ENCODE data around the gene PTPRA.

PTPRA gene

DNA sequence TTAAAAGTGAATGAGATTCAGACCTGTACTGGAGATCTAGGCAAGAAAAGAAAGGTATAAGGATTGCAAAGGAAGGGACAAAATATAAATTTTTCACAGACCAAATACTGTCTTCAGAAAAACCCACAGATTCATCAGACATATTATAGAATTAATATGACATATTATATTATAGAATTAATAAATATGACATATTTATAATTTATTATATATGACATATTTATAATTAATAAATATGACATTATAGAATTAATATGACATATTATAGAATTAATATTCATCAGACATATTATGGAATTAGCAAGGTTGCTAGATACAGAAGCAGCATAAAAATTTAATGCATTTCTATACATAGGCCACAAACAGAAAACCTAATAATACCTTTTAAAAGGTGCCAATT, 125.4 kb downstream of the PTPRA start:
- no peak for ATAC-seq
- TF ChIP-seq, protein P1, sequence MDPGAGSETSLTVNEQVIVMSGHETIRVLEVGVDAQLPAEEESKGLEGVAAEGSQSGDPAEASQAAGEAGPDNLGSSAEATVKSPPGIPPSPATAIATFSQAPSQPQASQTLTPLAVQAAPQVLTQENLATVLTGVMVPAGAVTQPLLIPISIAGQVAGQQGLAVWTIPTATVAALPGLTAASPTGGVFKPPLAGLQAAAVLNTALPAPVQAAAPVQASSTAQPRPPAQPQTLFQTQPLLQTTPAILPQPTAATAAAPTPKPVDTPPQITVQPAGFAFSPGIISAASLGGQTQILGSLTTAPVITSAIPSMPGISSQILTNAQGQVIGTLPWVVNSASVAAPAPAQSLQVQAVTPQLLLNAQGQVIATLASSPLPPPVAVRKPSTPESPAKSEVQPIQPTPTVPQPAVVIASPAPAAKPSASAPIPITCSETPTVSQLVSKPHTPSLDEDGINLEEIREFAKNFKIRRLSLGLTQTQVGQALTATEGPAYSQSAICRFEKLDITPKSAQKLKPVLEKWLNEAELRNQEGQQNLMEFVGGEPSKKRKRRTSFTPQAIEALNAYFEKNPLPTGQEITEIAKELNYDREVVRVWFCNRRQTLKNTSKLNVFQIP (CRISPR knock-in tag; IDR thresholded peaks at IDR 0.05; ENCODE audit: borderline replicate concordance, low read depth), result no peak
- no peak for TF ChIP-seq SNAI2 (CRISPR knock-in tag; IDR thresholded peaks at IDR 0.05)
- TF ChIP-seq ZNF70 (CRISPR knock-in tag; IDR thresholded peaks at IDR 0.05), result no peak
- no peak for TF ChIP-seq ISL1 (CRISPR knock-in tag; IDR thresholded peaks at IDR 0.05)
- TF ChIP-seq, protein P2, sequence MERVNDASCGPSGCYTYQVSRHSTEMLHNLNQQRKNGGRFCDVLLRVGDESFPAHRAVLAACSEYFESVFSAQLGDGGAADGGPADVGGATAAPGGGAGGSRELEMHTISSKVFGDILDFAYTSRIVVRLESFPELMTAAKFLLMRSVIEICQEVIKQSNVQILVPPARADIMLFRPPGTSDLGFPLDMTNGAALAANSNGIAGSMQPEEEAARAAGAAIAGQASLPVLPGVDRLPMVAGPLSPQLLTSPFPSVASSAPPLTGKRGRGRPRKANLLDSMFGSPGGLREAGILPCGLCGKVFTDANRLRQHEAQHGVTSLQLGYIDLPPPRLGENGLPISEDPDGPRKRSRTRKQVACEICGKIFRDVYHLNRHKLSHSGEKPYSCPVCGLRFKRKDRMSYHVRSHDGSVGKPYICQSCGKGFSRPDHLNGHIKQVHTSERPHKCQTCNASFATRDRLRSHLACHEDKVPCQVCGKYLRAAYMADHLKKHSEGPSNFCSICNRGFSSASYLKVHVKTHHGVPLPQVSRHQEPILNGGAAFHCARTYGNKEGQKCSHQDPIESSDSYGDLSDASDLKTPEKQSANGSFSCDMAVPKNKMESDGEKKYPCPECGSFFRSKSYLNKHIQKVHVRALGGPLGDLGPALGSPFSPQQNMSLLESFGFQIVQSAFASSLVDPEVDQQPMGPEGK (CRISPR knock-in tag; IDR thresholded peaks at IDR 0.05; ENCODE audit: borderline replicate concordance), result no peak
- no peak for TF ChIP-seq ZNF565 (CRISPR knock-in tag; conservative IDR thresholded peaks at IDR 0.05; ENCODE audit: low read depth)
- no peak for TF ChIP-seq RARB (CRISPR knock-in tag; IDR thresholded peaks at IDR 0.05)
- TF ChIP-seq, protein P3, sequence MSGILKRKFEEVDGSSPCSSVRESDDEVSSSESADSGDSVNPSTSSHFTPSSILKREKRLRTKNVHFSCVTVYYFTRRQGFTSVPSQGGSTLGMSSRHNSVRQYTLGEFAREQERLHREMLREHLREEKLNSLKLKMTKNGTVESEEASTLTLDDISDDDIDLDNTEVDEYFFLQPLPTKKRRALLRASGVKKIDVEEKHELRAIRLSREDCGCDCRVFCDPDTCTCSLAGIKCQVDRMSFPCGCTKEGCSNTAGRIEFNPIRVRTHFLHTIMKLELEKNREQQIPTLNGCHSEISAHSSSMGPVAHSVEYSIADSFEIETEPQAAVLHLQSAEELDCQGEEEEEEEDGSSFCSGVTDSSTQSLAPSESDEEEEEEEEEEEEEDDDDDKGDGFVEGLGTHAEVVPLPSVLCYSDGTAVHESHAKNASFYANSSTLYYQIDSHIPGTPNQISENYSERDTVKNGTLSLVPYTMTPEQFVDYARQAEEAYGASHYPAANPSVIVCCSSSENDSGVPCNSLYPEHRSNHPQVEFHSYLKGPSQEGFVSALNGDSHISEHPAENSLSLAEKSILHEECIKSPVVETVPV (CRISPR knock-in tag; IDR thresholded peaks at IDR 0.05), result no peak
- TF ChIP-seq GLIS3 (CRISPR knock-in tag; IDR thresholded peaks at IDR 0.05), result no peak
- no peak for TF ChIP-seq ZFP3 (CRISPR knock-in tag; IDR thresholded peaks at IDR 0.05)
- TF ChIP-seq ZFP30 (CRISPR knock-in tag; IDR thresholded peaks at IDR 0.05), result no peak
- TF ChIP-seq ESRRG (CRISPR knock-in tag; IDR thresholded peaks at IDR 0.05), result no peak
- TF ChIP-seq, protein P4, sequence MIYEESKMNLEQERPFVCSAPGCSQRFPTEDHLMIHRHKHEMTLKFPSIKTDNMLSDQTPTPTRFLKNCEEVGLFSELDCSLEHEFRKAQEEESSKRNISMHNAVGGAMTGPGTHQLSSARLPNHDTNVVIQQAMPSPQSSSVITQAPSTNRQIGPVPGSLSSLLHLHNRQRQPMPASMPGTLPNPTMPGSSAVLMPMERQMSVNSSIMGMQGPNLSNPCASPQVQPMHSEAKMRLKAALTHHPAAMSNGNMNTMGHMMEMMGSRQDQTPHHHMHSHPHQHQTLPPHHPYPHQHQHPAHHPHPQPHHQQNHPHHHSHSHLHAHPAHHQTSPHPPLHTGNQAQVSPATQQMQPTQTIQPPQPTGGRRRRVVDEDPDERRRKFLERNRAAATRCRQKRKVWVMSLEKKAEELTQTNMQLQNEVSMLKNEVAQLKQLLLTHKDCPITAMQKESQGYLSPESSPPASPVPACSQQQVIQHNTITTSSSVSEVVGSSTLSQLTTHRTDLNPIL (CRISPR knock-in tag; IDR thresholded peaks at IDR 0.05; ENCODE audit: low read depth), result no peak
- no peak for TF ChIP-seq OSR1 (CRISPR knock-in tag; IDR thresholded peaks at IDR 0.05)
- no peak for TF ChIP-seq PPARA (CRISPR knock-in tag; IDR thresholded peaks at IDR 0.05; ENCODE audit: borderline replicate concordance)
- TF ChIP-seq TOX (CRISPR knock-in tag; IDR thresholded peaks at IDR 0.05; ENCODE audit: borderline replicate concordance), result no peak

DNA sequence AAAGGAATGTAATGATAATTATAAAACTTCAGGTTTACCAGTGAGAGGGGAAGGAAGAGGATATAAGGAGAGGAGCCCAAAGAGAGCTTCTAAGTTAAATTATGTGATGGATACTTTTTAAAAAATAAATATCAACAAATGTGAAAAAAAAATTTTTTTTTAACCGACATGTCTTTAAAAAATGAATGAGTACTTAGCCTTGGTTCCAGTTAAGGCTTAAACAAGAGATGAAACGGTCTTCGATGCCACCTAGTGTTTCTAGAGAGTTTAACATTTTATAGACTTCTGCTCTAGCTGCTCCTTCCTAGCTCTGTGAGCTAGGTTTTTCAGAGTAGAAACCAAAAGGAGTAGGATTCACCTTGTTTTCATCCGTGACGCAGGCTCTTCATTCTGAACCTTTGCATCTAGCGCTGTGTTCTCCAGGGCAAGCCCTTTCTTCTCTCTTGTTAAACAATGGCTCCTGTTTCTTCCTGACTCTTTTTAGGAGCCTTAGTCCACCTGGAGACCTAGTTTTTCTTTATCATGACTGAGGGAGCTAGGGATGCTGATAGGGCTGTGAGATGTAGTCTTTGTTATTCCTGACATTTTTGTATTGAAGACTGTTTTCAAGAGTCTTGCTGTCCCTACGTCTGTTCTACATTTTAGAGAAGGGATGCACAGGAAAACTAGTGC, 127.7 kb downstream of the PTPRA start:
- TF ChIP-seq TCF4 (CRISPR knock-in tag; IDR thresholded peaks at IDR 0.05; ENCODE audit: borderline replicate concordance) (no peak), ZNF70 (CRISPR knock-in tag; IDR thresholded peaks at IDR 0.05) (no peak)

DNA sequence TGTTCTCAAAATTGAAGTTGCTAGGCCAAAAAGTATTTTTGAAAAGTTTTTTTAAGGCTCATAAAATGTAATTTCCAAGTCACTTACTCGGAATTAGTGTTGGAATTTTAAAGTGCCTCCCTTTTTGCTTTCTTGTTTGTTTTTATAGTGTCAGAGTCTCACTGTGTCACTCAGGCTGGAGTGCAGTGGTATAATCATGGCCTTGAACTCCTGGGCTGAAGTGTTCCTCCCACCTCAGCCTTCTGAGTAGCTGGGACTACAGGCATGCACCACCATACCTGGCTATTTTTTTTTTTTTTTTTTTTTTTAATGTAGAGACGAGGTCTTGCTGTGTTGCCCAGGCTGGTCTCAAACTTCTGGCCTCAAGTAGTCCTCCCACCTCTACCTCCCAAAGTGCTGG, 130.1 kb downstream of the PTPRA start:
- no peak for ATAC-seq
- TF ChIP-seq ZNF8 (CRISPR knock-in tag; IDR thresholded peaks at IDR 0.05) (no peak), SNAI2 (CRISPR knock-in tag; IDR thresholded peaks at IDR 0.05) (no peak), GLIS3 (CRISPR knock-in tag; IDR thresholded peaks at IDR 0.05) (no peak), ZNF565 (CRISPR knock-in tag; conservative IDR thresholded peaks at IDR 0.05; ENCODE audit: low read depth) (no peak), BACH2 (CRISPR knock-in tag; IDR thresholded peaks at IDR 0.05; ENCODE audit: borderline replicate concordance) (no peak), ARNTL (CRISPR knock-in tag; IDR thresholded peaks at IDR 0.05; ENCODE audit: borderline replicate concordance, low read depth) (no peak), TOX (CRISPR knock-in tag; IDR thresholded peaks at IDR 0.05; ENCODE audit: borderline replicate concordance) (no peak), RARB (CRISPR knock-in tag; IDR thresholded peaks at IDR 0.05) (no peak), OSR1 (CRISPR knock-in tag; IDR thresholded peaks at IDR 0.05) (no peak), PPARA (CRISPR knock-in tag; IDR thresholded peaks at IDR 0.05; ENCODE audit: borderline replicate concordance) (no peak), ZNF70 (CRISPR knock-in tag; IDR thresholded peaks at IDR 0.05) (no peak), CSDC2 (CRISPR knock-in tag; IDR thresholded peaks at IDR 0.05) (no peak)
- TF ChIP-seq, protein P5, sequence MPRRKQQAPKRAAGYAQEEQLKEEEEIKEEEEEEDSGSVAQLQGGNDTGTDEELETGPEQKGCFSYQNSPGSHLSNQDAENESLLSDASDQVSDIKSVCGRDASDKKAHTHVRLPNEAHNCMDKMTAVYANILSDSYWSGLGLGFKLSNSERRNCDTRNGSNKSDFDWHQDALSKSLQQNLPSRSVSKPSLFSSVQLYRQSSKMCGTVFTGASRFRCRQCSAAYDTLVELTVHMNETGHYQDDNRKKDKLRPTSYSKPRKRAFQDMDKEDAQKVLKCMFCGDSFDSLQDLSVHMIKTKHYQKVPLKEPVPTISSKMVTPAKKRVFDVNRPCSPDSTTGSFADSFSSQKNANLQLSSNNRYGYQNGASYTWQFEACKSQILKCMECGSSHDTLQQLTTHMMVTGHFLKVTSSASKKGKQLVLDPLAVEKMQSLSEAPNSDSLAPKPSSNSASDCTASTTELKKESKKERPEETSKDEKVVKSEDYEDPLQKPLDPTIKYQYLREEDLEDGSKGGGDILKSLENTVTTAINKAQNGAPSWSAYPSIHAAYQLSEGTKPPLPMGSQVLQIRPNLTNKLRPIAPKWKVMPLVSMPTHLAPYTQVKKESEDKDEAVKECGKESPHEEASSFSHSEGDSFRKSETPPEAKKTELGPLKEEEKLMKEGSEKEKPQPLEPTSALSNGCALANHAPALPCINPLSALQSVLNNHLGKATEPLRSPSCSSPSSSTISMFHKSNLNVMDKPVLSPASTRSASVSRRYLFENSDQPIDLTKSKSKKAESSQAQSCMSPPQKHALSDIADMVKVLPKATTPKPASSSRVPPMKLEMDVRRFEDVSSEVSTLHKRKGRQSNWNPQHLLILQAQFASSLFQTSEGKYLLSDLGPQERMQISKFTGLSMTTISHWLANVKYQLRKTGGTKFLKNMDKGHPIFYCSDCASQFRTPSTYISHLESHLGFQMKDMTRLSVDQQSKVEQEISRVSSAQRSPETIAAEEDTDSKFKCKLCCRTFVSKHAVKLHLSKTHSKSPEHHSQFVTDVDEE (CRISPR knock-in tag; IDR thresholded peaks at IDR 0.05), result no peak
- TF ChIP-seq, protein P2 (CRISPR knock-in tag; IDR thresholded peaks at IDR 0.05; ENCODE audit: borderline replicate concordance), result no peak
- TF ChIP-seq, protein P3 (CRISPR knock-in tag; IDR thresholded peaks at IDR 0.05), result no peak
- TF ChIP-seq, protein P4 (CRISPR knock-in tag; IDR thresholded peaks at IDR 0.05; ENCODE audit: low read depth), result no peak

More for the DNA sequence above, 127.7 kb downstream of the PTPRA start:
- ATAC-seq, result peak; percentile 96

Measured in SK-N-SH treated with all-trans-retinoic acid at 6 μM for 48 hours (cell line).